ENCODE results near the gene LARGE1. TPM values are rescaled to one million over a fixed set of nuclear protein-coding genes. Genes with fewer than 3 reads are reported as not detected.
A peak's percentile ranks its signal among the peaks of the same experiment; 100 is the strongest.

Gene LARGE1
- total RNA-seq, 2 donors from 2014 or later, result 80.5 to 101 TPM

GRCh38 chr22:33896575-33897447 lies 23.5 kb downstream of the LARGE1 start:
- TF ChIP-seq, protein P1, sequence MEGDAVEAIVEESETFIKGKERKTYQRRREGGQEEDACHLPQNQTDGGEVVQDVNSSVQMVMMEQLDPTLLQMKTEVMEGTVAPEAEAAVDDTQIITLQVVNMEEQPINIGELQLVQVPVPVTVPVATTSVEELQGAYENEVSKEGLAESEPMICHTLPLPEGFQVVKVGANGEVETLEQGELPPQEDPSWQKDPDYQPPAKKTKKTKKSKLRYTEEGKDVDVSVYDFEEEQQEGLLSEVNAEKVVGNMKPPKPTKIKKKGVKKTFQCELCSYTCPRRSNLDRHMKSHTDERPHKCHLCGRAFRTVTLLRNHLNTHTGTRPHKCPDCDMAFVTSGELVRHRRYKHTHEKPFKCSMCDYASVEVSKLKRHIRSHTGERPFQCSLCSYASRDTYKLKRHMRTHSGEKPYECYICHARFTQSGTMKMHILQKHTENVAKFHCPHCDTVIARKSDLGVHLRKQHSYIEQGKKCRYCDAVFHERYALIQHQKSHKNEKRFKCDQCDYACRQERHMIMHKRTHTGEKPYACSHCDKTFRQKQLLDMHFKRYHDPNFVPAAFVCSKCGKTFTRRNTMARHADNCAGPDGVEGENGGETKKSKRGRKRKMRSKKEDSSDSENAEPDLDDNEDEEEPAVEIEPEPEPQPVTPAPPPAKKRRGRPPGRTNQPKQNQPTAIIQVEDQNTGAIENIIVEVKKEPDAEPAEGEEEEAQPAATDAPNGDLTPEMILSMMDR (IDR thresholded peaks at IDR 0.05), result no peak
- H3K27ac ChIP-seq, result peak overlapping the region; percentile 63 to 68
- H3K36me3 ChIP-seq, result no peaks in the 10 kb centered on the region
- DNase-seq (ENCODE audit: low spot score), result no peak
- no peak overlapping the region for H3K4me3 ChIP-seq
- no peaks in the 10 kb centered on the region for H3K27me3 ChIP-seq
- no peaks in the 10 kb centered on the region for H3K9me3 ChIP-seq
- H3K4me1 ChIP-seq, result peaks cover 0 to 35% of the 10 kb centered on the region in 2 donors

- TF ChIP-seq, protein P1 (IDR thresholded peaks at IDR 0.05), result no peak
- no peak overlapping the region for H3K4me3 ChIP-seq
- H3K9me3 ChIP-seq, result no peaks in the 10 kb centered on the region
- no peaks in the 10 kb centered on the region for H3K27me3 ChIP-seq
- H3K27ac ChIP-seq, result peak overlapping the region; percentile 63 to 68
- no peak for DNase-seq (ENCODE audit: low spot score)
- no peaks in the 10 kb centered on the region for H3K36me3 ChIP-seq
- peaks cover 0 to 30% of the 10 kb centered on the region in 2 donors for H3K4me1 ChIP-seq
Observed at GRCh38 chr22:33896154-33896553, 24.1 kb downstream of the LARGE1 start.

DNA sequence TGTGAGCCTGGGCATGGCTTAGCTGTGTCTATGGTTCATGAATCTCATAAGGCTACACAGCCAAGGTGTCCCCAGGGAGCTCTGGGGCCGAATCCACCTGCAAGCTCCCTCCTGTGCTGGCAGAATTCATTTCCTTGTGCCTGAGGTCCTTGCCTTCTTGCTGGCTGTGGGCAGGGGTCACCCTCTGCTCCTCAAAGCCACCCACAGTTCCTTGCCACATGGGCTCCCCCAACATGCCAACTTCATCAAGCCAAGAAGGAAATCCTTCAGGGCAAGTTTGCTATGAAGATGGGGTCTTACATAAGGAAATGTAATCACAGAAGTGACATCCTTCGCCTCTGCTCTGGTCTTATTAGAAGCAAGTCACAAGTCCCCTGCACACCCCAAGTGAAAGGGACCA lies 24.8 kb downstream of the LARGE1 start:
- no peaks in the 10 kb centered on the region for H3K9me3 ChIP-seq
- no peaks in the 10 kb centered on the region for H3K27me3 ChIP-seq
- no peak for DNase-seq (ENCODE audit: low spot score)
- TF ChIP-seq, protein P1 (IDR thresholded peaks at IDR 0.05), result no peak
- H3K4me3 ChIP-seq, result no peak overlapping the region
- peak overlapping the region in 1 of 2 donors; percentile 28 for H3K27ac ChIP-seq
- no peaks in the 10 kb centered on the region for H3K36me3 ChIP-seq
- H3K4me1 ChIP-seq, result peaks cover 0 to 23% of the 10 kb centered on the region in 2 donors

DNA sequence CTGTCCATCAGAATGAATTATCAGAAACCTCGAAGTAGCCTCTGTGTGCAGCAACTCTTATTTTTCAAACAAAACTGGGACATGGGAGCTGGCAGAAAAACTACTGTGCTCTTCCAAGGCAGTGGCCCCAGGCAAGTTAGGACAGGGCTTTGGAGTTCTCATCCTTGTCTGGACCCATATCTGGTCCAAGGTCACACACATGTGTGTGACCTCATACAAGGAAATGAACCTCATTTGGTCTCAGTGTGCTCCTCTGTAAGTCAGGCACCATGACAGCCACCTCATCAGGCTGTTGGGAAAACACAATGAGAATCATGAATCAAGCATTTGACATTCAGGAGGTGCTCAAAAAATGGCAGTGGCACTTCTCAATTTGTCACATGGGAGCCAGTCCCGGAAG lies 25.8 kb downstream of the LARGE1 start:
- Histone ChIP-seq H3K9me3 (no peaks in the 10 kb centered on the region), H3K27ac (peak overlapping the region in 1 of 2 donors; percentile 28), H3K4me3 (no peak overlapping the region), H3K27me3 (no peaks in the 10 kb centered on the region), H3K4me1 (peaks cover 0 to 22% of the 10 kb centered on the region in 2 donors), H3K36me3 (no peaks in the 10 kb centered on the region)
- no peak for DNase-seq (ENCODE audit: low spot score)
- TF ChIP-seq, protein P1 (IDR thresholded peaks at IDR 0.05), result no peak

DNA sequence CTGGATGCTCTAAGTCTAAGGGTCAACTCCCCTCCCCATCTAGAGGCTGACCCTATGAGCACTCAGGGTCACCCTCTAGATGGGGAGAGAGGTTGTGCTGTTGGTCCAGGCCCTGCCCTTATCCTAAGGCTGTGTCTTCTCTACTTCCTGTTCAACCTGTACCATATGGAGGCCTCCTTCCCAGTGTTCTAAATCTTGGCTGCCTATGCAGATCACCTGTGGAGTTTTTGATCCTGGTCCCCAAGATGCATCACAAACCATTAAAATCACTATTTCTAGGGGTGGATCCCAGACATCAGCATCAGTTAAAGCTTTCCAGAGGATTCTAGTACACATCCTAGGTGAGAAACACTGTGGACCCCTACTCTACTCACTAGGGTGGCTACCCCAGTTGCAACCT lies 26.2 kb downstream of the LARGE1 start:
- Histone ChIP-seq H3K4me3 (no peak overlapping the region), H3K27ac (peak overlapping the region in 1 of 2 donors; percentile 15), H3K4me1 (peaks cover 0 to 22% of the 10 kb centered on the region in 2 donors), H3K27me3 (no peaks in the 10 kb centered on the region), H3K9me3 (no peaks in the 10 kb centered on the region), H3K36me3 (no peaks in the 10 kb centered on the region)
- TF ChIP-seq, protein P1 (IDR thresholded peaks at IDR 0.05), result no peak
- DNase-seq (ENCODE audit: low spot score), result no peak

All from right atrium auricular region (tissue), 2 donors.